Measurements from ENCODE around the gene CD7.

Gene CD7

DNA sequence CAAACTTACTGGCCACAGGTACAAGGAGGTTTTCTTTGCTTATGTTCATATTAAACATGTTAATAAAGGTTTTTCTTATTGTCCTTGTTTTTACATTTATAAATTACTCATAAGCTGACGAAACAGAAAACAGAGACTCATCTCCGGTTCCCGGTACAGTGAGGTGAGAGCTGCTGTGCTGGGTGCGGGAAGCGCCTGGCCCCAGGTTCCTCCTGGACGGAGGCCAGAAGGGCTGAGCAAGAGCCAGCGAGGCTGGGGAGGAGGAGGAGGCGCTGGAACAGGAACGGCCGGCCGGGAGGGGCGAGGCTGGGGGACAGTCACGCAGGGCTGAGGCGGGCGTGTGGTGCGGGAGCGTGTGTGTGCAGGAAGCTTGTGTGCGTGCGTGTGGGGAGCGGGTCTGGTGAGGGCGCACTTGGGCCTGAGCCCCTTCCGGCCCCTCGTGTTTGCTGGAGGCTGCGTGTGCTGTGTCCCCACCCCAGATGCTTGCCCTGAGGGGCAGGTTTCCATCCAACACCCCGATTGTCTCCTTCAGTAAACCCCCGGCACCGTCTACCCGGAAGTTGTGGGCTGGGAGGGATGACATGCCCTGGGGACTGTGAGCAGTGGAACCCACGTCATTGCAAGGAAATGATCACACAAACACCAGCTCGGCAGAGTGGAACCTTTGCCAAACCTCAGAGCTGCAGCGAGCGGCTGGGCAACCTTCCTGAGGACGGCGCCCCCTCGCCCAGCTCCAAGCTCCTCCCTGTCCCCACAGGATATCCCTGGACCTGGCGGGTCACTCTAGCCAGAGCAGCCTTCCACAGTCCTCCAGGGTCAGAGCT lies 19.5 kb downstream of the CD7 start:
- DNase-seq: peak; percentile 82 to 83

- peak; percentile 60 to 81 for DNase-seq
Observed at GRCh38 chr17:82297280-82297713, 20.1 kb downstream of the CD7 start.

- no peak for DNase-seq
Observed at GRCh38 chr17:82296511-82297279, 20.7 kb downstream of the CD7 start.

DNA sequence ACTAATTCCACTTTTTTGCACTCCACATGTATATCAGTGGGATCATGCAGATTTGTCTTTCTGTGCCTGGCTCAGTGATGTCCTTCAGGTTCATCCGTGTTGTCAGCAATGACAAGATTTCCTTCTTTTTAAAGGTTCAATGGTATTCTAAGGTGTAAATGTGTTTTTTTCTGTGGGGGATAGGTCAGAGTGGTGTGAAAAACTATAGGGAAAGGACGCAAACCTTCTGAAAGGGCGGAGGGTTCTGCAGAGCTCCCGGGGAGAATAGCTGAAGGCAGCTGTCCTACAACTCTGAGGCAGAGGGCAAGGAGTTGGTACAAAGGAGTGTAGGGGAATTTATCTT lies 22.0 kb downstream of the CD7 start:
- DNase-seq: no peak

- DNase-seq: no peak
Observed at GRCh38 chr17:82294064-82294773, 23.2 kb downstream of the CD7 start.

DNA sequence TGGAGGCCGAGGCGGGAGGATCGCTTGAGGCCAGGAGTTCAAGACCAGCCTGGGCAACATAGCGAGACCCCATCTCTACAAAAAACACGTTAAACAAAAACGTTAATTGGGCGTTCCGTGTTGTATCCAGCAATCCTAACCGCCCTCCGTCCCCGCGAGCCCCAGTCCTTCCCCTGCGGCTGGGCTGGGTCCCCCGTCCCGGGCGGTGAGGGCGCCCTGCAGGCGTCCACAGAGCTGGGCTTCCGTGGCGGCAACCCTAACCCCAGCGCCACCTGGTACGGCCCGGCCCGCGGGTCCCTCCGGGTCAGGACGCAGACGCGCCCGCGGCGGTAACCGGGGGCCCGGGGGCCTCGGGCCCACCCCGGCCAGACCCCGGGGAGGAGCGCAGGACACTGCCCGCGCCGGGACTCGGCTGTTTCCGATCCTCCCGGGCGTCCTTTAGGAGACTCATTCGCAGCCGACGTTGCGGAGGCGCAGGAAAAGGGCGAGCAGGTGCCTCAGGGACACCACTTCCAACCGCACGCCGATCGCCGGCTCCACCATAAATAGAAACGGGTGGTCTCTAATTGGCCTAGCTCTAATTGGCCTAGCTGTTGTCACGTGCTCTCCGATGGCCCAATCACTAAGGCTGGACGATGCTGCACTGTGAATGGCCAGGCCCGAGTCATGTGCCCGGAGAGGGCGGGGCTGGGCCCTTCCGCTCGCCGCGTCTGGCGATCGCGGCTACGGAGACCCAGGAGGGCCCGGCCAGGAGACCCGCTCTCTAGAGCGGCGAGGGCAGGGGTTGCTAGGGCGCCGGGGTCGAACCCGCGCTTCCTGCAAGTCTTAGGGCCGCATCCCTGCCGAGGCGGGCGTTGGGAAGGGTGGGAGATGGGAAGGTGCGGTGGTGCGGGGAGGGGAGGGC lies 24.9 kb downstream of the CD7 start:
- peak; percentile 95 to 96 for DNase-seq

- DNase-seq: no peak
Observed at GRCh38 chr17:82291582-82292250, 25.7 kb downstream of the CD7 start.

DNA sequence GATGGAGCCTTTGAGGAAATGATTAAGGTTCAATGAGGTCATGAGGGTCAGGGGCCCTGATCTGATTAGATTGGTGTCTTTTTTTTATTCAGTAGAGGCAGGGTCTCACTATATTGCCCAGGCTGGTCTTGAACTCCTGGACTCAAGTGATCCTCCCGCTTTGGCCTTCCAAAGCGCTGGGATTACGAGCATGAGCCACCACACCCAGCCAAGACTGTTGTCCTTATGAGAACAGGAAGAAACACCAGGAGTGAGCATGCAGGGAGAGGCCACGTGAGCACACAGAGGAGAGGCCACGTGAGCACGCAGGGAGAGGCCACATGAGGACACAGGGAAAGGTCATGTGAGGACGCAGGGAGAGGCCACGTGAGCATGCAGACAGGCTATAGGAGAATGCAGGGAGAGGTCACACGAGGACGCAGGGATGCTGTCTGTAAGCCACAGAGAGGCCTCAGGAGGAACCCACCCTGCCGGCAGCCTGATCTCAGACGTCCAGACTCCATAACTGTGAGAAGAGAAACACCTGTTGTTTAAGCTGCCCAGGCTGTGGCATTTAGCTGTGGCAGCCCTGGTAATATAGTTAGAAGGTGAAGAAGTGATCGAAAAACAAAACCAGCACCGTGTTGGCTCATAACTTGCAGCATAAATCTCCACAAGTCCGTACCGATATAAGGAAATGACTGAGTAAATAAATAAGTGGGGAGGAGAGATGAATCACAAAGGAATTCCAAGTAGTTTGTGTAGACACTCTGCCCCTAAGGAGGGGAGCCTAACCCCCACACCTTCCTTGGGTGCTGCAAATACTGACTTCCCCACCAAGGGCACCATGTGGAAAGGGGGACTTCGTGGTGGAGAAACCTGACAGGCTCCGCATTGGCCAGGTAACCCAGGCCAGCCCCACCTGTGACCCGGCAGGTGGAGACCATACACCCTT lies 29.3 kb downstream of the CD7 start:
- peak in 1 of 2 donors; percentile 35 for DNase-seq

- no peak for DNase-seq
Observed at GRCh38 chr17:82287013-82287867, 30.2 kb downstream of the CD7 start.

DNA sequence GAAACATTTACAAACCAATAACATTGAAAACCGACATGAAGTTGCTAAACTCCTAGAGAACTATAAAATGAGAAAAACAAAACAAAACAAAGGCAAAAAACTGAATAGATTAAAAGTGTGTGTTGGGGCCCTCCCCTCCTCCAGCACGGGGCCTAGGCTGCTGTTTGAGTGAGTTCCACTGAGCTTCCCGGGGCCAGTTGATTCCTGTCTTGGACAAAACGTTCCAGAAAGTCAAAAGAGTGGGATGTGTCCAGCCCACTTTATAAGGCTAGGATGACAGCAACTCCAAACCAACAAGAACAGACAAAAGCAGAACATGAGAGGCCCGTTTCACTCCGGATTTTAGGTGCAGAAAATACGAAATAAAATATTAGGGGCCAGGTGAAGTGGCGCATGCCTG lies 32.3 kb downstream of the CD7 start:
- no peak for DNase-seq

DNA sequence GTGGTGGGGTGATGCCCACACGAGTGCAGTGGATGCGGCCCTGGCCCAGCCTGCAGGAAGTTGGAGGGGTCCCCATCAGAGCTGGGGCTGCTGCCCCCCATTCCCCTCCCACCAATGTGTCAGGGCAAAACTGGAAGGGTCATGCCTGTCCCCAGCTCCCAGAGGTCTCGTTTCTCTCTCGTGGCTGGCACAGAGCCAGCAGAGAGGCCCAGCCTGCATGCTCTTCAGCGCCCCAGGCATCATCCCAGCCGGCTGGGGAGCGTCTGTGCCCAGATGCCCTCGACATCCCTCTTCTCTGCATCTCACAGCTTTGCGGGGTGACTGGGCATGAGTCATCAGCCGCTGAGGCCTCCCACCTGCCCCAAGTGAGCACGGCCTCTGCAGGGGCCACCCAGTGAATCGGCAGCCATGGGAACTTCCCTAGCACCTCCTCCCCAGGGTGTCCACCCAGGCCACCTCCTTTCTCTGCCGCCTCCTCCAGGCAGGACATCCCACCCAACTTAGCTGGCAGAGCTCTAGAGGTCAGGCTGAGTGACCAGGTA lies 34.1 kb downstream of the CD7 start:
- peak; percentile 43 to 71 for DNase-seq

DNA sequence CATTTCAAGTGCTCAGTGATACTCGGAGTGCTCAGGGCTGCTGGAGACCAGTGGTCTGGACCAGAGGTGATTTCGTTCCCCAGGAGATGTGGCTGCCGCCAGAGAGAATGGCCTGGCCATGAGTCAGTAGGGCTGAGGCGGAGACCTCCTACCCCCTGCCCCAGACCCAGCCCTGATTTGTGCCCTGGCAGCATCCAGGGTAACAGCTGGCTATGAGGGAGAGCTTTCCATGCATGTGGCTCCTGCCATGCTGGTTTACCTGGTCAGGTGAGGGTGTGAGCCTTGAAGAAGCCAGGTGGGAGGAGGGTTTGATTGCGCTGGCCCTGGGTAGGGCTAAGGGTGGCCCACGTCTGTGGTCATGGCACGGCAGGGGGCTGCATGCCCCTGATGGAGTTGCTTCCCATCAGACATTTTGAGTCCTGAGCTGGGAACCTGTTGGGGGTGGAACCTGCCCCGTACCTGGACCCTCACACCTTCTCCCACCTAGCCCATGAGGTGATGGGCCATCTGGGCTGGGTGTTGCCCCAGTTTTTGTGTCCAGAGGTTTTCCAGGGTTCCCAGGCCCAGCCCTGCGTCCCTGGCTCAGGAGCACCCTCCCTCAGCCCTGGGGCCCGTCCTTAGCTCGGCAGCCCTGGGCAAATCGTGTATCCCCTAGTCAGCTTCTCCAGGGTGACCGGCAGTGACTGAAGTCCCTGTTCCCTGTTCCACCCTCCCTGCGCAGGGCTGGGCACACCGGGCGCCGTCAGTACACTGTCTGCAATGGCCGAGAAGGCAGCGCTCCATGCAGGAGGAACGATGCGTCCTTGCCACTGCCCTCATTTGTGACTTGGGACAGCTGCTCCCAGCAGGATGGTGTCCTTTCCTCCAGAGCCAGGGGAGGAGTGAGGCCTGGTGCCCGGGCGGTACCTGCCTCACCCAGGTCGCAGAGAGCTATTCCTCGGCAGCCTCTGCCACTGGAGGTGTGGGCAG lies 34.9 kb downstream of the CD7 start:
- DNase-seq: no peak

DNA sequence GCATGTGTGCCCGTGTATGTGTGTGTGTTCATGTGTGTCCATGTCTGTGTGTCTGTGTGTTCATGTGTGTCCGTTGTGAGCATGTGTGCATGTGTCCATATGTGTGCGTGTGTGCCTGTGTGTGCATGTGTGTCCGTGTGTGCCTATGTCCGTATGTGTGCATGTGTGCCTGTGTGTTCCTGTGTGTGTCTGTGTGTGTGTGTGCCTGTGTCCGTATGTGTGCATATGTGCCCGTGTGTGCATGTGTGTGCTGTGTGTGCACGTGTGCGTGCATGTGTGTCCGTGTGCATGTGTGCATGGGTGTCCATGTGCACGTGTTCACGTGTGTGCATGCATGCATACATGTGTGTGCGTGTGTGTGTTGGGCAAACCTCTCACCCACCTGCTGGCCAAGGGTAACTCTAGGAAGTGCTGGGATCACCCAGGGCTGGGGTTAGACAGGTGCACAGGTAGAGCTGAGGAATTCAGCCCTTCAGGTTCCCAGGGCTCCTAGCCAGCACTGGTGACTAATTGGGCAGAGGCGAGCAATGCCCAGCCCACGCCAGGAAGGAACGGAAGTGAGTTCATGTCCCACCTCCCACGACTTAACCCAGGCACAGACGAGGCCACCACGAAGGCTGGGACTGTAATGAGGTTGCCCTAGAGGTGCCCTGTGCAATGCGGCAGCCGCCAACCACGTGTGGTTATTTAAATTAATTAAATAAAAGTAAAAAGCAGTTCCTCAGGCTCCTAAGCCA lies 35.7 kb downstream of the CD7 start:
- DNase-seq: peak; percentile 83 to 90

DNA sequence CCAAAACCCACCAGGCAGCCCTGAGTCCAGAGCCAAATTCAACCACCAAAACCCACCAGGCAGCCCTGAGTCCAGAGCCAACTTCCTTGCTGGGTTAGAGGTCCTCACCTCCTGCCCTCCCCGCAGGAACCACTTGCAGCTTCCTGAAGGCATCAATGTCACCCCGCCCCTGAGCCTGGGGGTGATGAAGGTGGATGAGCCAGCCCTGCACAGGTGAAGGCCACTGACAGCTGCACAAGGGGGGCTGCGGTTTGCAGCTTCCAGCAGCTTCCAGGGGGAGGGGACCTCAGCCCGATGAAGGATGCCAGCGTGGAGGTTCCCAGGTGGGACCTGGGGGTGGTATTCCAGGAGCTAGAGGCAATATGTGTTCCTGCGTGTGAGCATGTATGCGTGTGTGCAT lies 36.3 kb downstream of the CD7 start:
- DNase-seq: no peak

- DNase-seq: no peak
Observed at GRCh38 chr17:82280537-82280936, 36.9 kb downstream of the CD7 start.

GRCh38 chr17:82278786-82279391 lies 38.5 kb downstream of the CD7 start:
- DNase-seq: peak; percentile 75 to 81

DNA sequence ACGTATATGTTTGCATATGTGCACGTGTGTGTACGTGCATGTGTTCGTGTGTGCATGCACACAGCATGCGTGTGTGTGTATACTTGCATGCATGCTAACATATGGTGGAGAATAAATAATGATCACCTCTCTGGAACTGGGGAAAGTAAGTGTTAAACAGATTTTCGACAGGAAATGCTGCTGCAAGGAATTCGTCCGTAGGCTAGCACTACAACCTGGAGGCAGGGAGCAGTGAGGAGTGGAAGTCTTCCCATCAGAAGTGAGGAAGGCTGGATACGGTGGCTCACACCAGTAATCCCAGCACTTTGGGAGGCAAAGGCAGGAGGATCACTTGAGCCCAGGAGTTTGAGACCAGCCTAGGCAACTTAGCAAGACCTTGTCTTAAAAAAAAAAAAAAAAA lies 39.1 kb downstream of the CD7 start:
- no peak for DNase-seq

Data from inflammatory macrophage treated with lipopolysaccharide for 1 hour (primary cell).